Chondrocyte (in vitro differentiated cells): Measurements from ENCODE around the gene RASA1. TPM values are rescaled to one million over a fixed set of nuclear protein-coding genes. Genes with fewer than 3 reads are reported as not detected.

Experiments
- DNase-seq: peaks from one replicate; pipeline ENCODE4 v3.0.0; 2021; ENCODE audit warnings: mixed read lengths, low spot score
- H3K27ac Mint-ChIP-seq: one replicate; pipeline ENCODE4 v1.8.0; 2021; ENCODE audit warnings: mild to moderate bottlenecking, moderate library complexity, mixed read lengths; ENCODE audit not compliant: unreplicated experiment
- H3K27me3 Mint-ChIP-seq: 2 replicates; pipeline ENCODE4 v1.8.0; 2021; ENCODE audit warnings: low read depth, mixed read lengths
- H3K36me3 Mint-ChIP-seq: 2 replicates; pipeline ENCODE4 v1.8.0; 2021; ENCODE audit warnings: low read depth, mixed read lengths
- H3K4me1 Mint-ChIP-seq: 2 replicates; pipeline ENCODE4 v1.8.0; 2021; ENCODE audit warnings: low read depth, mild to moderate bottlenecking, mixed read lengths
- H3K4me3 Mint-ChIP-seq: one replicate; pipeline ENCODE4 v1.8.0; 2021; ENCODE audit warnings: mild to moderate bottlenecking, moderate library complexity, mixed read lengths; ENCODE audit not compliant: unreplicated experiment
- H3K9me3 Mint-ChIP-seq: 2 replicates; pipeline ENCODE4 v1.8.0; 2021; ENCODE audit warnings: low read depth, mixed read lengths
- CTCF ChIP-seq: fragments of 200-600 bp; sonication (generic); IDR thresholded peaks from 2 replicates; pipeline ENCODE4 v1.5.0; 2021; ENCODE audit warnings: antibody characterized with exemption, mild to moderate bottlenecking, moderate library complexity
- total RNA-seq: library from RNA; stranded (reverse); gene quantifications from 3 replicates; pipeline ENCODE4 v1.2.1, GENCODE V29; 2021

The RASA1 gene
- total RNA-seq, 1 donor from 2014 or later = 38.3 TPM

- Mint-ChIP-seq H3K36me3 (peaks cover 16% of the 10 kb centered on the region), H3K27ac (peak overlapping the region; percentile 27), H3K4me1 (peaks cover 16% of the 10 kb centered on the region), H3K4me3 (no peak overlapping the region), H3K9me3 (peaks cover 3% of the 10 kb centered on the region), H3K27me3 (no peaks in the 10 kb centered on the region)
- DNase-seq = no peak
- no peak for TF ChIP-seq CTCF
These were observed 80.2 kb downstream of the RASA1 start for GRCh38 chr5:87347841-87348240.

GRCh38 chr5:87354496-87354895 is 86.8 kb downstream of the RASA1 start:
- no peak for DNase-seq
- H3K27ac Mint-ChIP-seq = no peak overlapping the region
- no peak overlapping the region for H3K4me3 Mint-ChIP-seq
- TF ChIP-seq CTCF = no peak
- no peaks in the 10 kb centered on the region for H3K27me3 Mint-ChIP-seq
- peaks cover 2% of the 10 kb centered on the region for H3K9me3 Mint-ChIP-seq
- H3K4me1 Mint-ChIP-seq = no peaks in the 10 kb centered on the region
- H3K36me3 Mint-ChIP-seq = peaks cover 24% of the 10 kb centered on the region

GRCh38 chr5:87359106-87359505 is 91.4 kb downstream of the RASA1 start:
- H3K36me3 Mint-ChIP-seq = peaks cover 18% of the 10 kb centered on the region
- H3K4me1 Mint-ChIP-seq = peaks cover 8% of the 10 kb centered on the region
- no peak for DNase-seq
- peaks cover 2% of the 10 kb centered on the region for H3K9me3 Mint-ChIP-seq
- no peak for TF ChIP-seq CTCF
- H3K27ac Mint-ChIP-seq = no peak overlapping the region
- no peaks in the 10 kb centered on the region for H3K27me3 Mint-ChIP-seq
- H3K4me3 Mint-ChIP-seq = no peak overlapping the region

GRCh38 chr5:87360132-87360531 is 92.4 kb downstream of the RASA1 start:
- Mint-ChIP-seq H3K36me3 (peaks cover 17% of the 10 kb centered on the region), H3K27me3 (no peaks in the 10 kb centered on the region), H3K4me3 (no peak overlapping the region), H3K27ac (peak overlapping the region; percentile 53), H3K9me3 (peaks cover 2% of the 10 kb centered on the region), H3K4me1 (peaks cover 8% of the 10 kb centered on the region)
- no peak for TF ChIP-seq CTCF
- DNase-seq = no peak

- no peak for DNase-seq
- Mint-ChIP-seq H3K27me3 (no peaks in the 10 kb centered on the region), H3K27ac (peak overlapping the region; percentile 64), H3K36me3 (peaks cover 11% of the 10 kb centered on the region), H3K9me3 (no peaks in the 10 kb centered on the region), H3K4me1 (peaks cover 8% of the 10 kb centered on the region), H3K4me3 (no peak overlapping the region)
- TF ChIP-seq CTCF = no peak
These were observed 93.4 kb downstream of the RASA1 start for GRCh38 chr5:87361031-87361445.
